HCT116 (cell line): ENCODE measurements around the gene DGKG. TPM values are rescaled to one million over a fixed set of nuclear protein-coding genes. Genes with fewer than 3 reads are reported as not detected.

Experiments
- ATAC-seq: fragments of 200-7000 bp; cut with Tn5 transposase; 2 replicates; pipeline ENCODE4 v1.9.1; 2020; ENCODE audit warnings: mild to moderate bottlenecking, moderate library complexity
- BruUV-seq: library from RNA; stranded (reverse); fragments of 400-500 nt; replicated peaks from 2 replicates; lab custom pipeline; 2021; lab: Mats Ljungman, UMichigan
- CTCF ChIA-PET: fragments of 300-600 bp; sonication (Branson Sonifier 250); formaldehyde crosslinking; loops from one replicate; lab custom pipeline; 2021; ENCODE audit warnings: antibody characterized with exemption; lab: Charles Lee
- POLR2A ChIA-PET: fragments of 300-600, 350-600 bp; sonication (Branson Sonifier 250); formaldehyde crosslinking; loops from one replicate; lab custom pipeline; 2021; ENCODE audit warnings: antibody characterized with exemption; lab: Charles Lee
- RAD21 ChIA-PET, 2 experiments: fragments of 300-600 bp; sonication (Branson Sonifier 250); formaldehyde crosslinking; loops; one replicate each; lab custom pipeline; 2023; ENCODE audit warnings: low total read pairs in 2 of 2; ENCODE audit not compliant: uncharacterized antibody in 2 of 2, unreplicated experiment in 2 of 2, low non-redundant PET in 1 of 2; lab: Charles Lee
- DNase-seq: peaks from one replicate; pipeline ENCODE4 v3.0.0-alpha.2; 2010; ENCODE audit warnings: low read depth, low spot score
- H2AFZ ChIP-seq: fragments of 200-600 bp; shearing (Covaris generic), sonication (generic); 2 replicates; pipeline ENCODE4 v1.6.1; 2017; ENCODE audit warnings: low read depth, mixed run types, mixed read lengths, antibody characterized with exemption, low read length; ENCODE audit not compliant: poor library complexity, severe bottlenecking
- H3K27ac ChIP-seq: 2 replicates; pipeline ENCODE4 v1.5.1; 2012; ENCODE audit warnings: low read depth, low read length
- H3K27me3 ChIP-seq: fragments of 200-600 bp; sonication (generic); 2 replicates; pipeline ENCODE4 v1.6.1; 2016; ENCODE audit warnings: mixed run types, low read length, mixed read lengths; ENCODE audit not compliant: insufficient read depth
- H3K36me3 ChIP-seq, 2 experiments: fragments of 200-500 bp in 1 of 2; fragments of 200-600 bp in 1 of 2; sonication (Bioruptor generic) in 1 of 2; sonication (generic) in 1 of 2; 2 replicates each; pipeline versions ENCODE4 v1.5.1 to v1.6.1; 2014 to 2016; ENCODE audit warnings: low read length in 2 of 2, inconsistent platforms in 1 of 2, mixed read lengths in 1 of 2, mixed run types in 1 of 2; ENCODE audit not compliant: insufficient read depth in 2 of 2, control insufficient read depth in 1 of 2
- H3K4me1 ChIP-seq, 2 experiments: fragments of 200-600 bp in 1 of 2; sonication (generic) in 1 of 2; 2 replicates each; pipeline versions ENCODE4 v1.5.1 to v1.6.1; 2012 to 2017; ENCODE audit warnings: low read length in 2 of 2, inconsistent platforms in 1 of 2, mild to moderate bottlenecking in 1 of 2, mixed read lengths in 1 of 2, mixed run types in 1 of 2, moderate library complexity in 1 of 2; ENCODE audit not compliant: insufficient read depth in 2 of 2, control insufficient read depth in 1 of 2
- H3K4me2 ChIP-seq: fragments of 200-600 bp; sonication (generic); 2 replicates; pipeline ENCODE4 v1.6.1; 2017; ENCODE audit warnings: mixed run types, low read length, mixed read lengths
- H3K4me3 ChIP-seq, 2 experiments: fragments of 200-600 bp in 1 of 2; sonication (generic) in 1 of 2; replicated peaks in 1 of 2; 2 replicates each; pipeline ENCODE4 v1.5.1; 2011 to 2016; ENCODE audit warnings: low read length in 2 of 2, control low read depth in 1 of 2, low read depth in 1 of 2, mild to moderate bottlenecking in 1 of 2, mixed read lengths in 1 of 2, mixed run types in 1 of 2
- H3K79me2 ChIP-seq: fragments of 200-600 bp; sonication (generic); 2 replicates; pipeline ENCODE4 v1.6.1; 2017; ENCODE audit warnings: mild to moderate bottlenecking, mixed run types, low read length, moderate library complexity, mixed read lengths; ENCODE audit not compliant: insufficient read depth
- H3K9ac ChIP-seq: fragments of 200-600 bp; sonication (generic); 2 replicates; pipeline ENCODE4 v1.6.1; 2016; ENCODE audit warnings: low read length, mixed read lengths
- H3K9me2 ChIP-seq: fragments of 200-600 bp; sonication (generic), shearing (Covaris generic); 2 replicates; pipeline ENCODE4 v1.6.1; 2017; ENCODE audit warnings: mixed run types, mild to moderate bottlenecking, moderate library complexity; ENCODE audit not compliant: insufficient read depth
- H3K9me3 ChIP-seq, 2 experiments: fragments of 200-500 bp in 1 of 2; fragments of 200-600 bp in 1 of 2; sonication (Bioruptor generic) in 1 of 2; sonication (generic) in 1 of 2; 2 replicates each; pipeline ENCODE4 v1.6.1; 2014 to 2017; ENCODE audit warnings: low read length in 2 of 2, mixed read lengths in 2 of 2, inconsistent platforms in 1 of 2, low read depth in 1 of 2, mild to moderate bottlenecking in 1 of 2, mixed run types in 1 of 2, moderate library complexity in 1 of 2; ENCODE audit not compliant: control insufficient read depth in 1 of 2, insufficient read depth in 1 of 2
- H4K20me1 ChIP-seq: fragments of 200-600 bp; sonication (generic), shearing (Covaris generic); 2 replicates; pipeline ENCODE4 v1.6.1; 2017; ENCODE audit warnings: mixed run types, mild to moderate bottlenecking, moderate library complexity; ENCODE audit not compliant: insufficient read depth
- ELF1 ChIP-seq: IDR thresholded peaks from 2 replicates; pipeline ENCODE4 v1.6.1; 2012; ENCODE audit warnings: low read depth, borderline replicate concordance
- EZH2 ChIP-seq: fragments of 200-600 bp; sonication (generic); IDR thresholded peaks from 2 replicates; pipeline ENCODE4 v1.6.1; 2017; ENCODE audit warnings: antibody characterized with exemption, mixed run types
- EZH2phosphoT487 ChIP-seq: fragments of 200-600 bp; IDR thresholded peaks from 2 replicates; pipeline ENCODE4 v1.6.1; 2018; ENCODE audit warnings: antibody characterized with exemption, borderline replicate concordance
- FOSL1 ChIP-seq: IDR thresholded peaks from 2 replicates; pipeline ENCODE4 v1.6.1; 2012; ENCODE audit warnings: low read depth
- JUND ChIP-seq: IDR thresholded peaks from 2 replicates; pipeline ENCODE4 v1.6.1; 2012
- POLR2A ChIP-seq: IDR thresholded peaks from 2 replicates; pipeline ENCODE4 v1.7.0; 2011; ENCODE audit warnings: borderline replicate concordance; ENCODE audit not compliant: insufficient read depth, insufficient read length; ENCODE audit errors: extremely low read depth
- POLR2AphosphoS5 ChIP-seq: IDR thresholded peaks from 2 replicates; pipeline ENCODE4 v1.6.1; 2011; ENCODE audit warnings: mild to moderate bottlenecking, low read depth, low read length, moderate library complexity
- RAD21 ChIP-seq: IDR thresholded peaks from 2 replicates; pipeline ENCODE4 v1.6.1; 2012; ENCODE audit warnings: low read depth, mild to moderate bottlenecking
- SIN3A ChIP-seq: IDR thresholded peaks from 2 replicates; pipeline ENCODE4 v1.6.1; 2012; ENCODE audit warnings: low read depth
- YY1 ChIP-seq: IDR thresholded peaks from 2 replicates; pipeline ENCODE4 v1.6.1; 2011; ENCODE audit warnings: low read length, low read depth, moderate library complexity, mild to moderate bottlenecking; ENCODE audit not compliant: insufficient replicate concordance; ENCODE audit errors: extremely low read depth
- ZFX ChIP-seq: fragments of 450-650 bp; IDR thresholded peaks from 2 replicates; pipeline ENCODE4 v1.6.1; 2017
- ZNF274 ChIP-seq: fragments of 200-500 bp; sonication (Bioruptor generic); IDR thresholded peaks from 2 replicates; pipeline ENCODE4 v1.6.1; 2014; ENCODE audit warnings: mild to moderate bottlenecking, low read depth, low read length, inconsistent platforms
- intact Hi-C: fragments of 100-400 bp; cut with micrococcal nuclease; formaldehyde crosslinking; loops from 2 replicates; pipeline ENCODE4 v1.10.0; 2022
- total RNA-seq: library from RNA; stranded (reverse); gene quantifications from one replicate; pipeline ENCODE4 v1.2.1, GENCODE V29; 2021; ENCODE audit not compliant: unreplicated experiment
- TF ChIP-seq, protein P1 (sequence below): IDR thresholded peaks from 2 replicates; pipeline ENCODE4 v1.6.1; 2012
- TF ChIP-seq, protein P2 (sequence below): IDR thresholded peaks from 2 replicates; pipeline ENCODE4 v1.6.1; 2012
- TF ChIP-seq, protein P3 (sequence below): IDR thresholded peaks from 2 replicates; pipeline ENCODE4 v1.6.1; 2011; ENCODE audit warnings: mild to moderate bottlenecking, low read length, moderate library complexity; ENCODE audit not compliant: insufficient replicate concordance; ENCODE audit errors: extremely low read depth

Gene DGKG
- total RNA-seq, 1 experiment from 2014 or later, result 4.8 TPM

DNA sequence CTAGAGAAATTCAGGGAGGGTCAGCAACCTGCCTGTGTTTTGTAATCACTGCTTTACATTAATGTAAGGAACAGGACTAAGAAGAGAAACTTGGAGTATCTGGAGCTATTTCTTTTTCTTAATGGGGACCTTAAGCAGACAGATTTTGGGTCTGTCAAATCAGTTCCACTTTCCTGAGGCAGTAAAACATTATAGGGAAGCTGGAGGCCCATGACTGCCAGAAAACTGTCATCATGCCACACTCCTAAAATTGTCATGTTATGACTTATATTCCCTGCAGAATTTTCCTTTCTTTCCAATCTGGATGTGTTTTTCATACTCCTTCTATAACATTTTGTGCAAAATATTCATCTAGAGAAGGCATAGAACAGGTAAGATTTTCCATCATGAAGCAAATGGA is 28.8 kb downstream of the DGKG start:
- intact Hi-C loops, result no loop called here
- peaks cover 86% of the 10 kb centered on the region for H3K27me3 ChIP-seq
- H3K36me3 ChIP-seq, result no peaks in the 10 kb centered on the region
- peaks cover 3% of the 10 kb centered on the region for H3K9me2 ChIP-seq
- no peak overlapping the region for H3K4me3 ChIP-seq
- H4K20me1 ChIP-seq, result no peaks in the 10 kb centered on the region
- H3K4me2 ChIP-seq, result no peak overlapping the region
- H2AFZ ChIP-seq, result no peak overlapping the region
- ChIA-PET POLR2A (no interaction called here), CTCF (no interaction called here), RAD21 (no interaction called here)
- no peaks in the 10 kb centered on the region for H3K79me2 ChIP-seq
- BruUV-seq, result no TSS peak
- H3K9me3 ChIP-seq, result no peaks in the 10 kb centered on the region
- H3K27ac ChIP-seq, result no peak overlapping the region
- DNase-seq (no peak), ATAC-seq (no peak)
- TF ChIP-seq FOSL1 (no peak), YY1 (no peak), RAD21 (no peak), EZH2 (no peak), POLR2A (no peak), SIN3A (no peak), ZFX (no peak), ZNF274 (no peak), ELF1 (no peak), POLR2AphosphoS5 (no peak), JUND (no peak), EZH2phosphoT487 (no peak)
- TF ChIP-seq, protein P1, sequence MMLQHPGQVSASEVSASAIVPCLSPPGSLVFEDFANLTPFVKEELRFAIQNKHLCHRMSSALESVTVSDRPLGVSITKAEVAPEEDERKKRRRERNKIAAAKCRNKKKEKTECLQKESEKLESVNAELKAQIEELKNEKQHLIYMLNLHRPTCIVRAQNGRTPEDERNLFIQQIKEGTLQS, result no peak
- TF ChIP-seq, protein P2, sequence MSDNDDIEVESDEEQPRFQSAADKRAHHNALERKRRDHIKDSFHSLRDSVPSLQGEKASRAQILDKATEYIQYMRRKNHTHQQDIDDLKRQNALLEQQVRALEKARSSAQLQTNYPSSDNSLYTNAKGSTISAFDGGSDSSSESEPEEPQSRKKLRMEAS, result no peak
- TF ChIP-seq, protein P3, sequence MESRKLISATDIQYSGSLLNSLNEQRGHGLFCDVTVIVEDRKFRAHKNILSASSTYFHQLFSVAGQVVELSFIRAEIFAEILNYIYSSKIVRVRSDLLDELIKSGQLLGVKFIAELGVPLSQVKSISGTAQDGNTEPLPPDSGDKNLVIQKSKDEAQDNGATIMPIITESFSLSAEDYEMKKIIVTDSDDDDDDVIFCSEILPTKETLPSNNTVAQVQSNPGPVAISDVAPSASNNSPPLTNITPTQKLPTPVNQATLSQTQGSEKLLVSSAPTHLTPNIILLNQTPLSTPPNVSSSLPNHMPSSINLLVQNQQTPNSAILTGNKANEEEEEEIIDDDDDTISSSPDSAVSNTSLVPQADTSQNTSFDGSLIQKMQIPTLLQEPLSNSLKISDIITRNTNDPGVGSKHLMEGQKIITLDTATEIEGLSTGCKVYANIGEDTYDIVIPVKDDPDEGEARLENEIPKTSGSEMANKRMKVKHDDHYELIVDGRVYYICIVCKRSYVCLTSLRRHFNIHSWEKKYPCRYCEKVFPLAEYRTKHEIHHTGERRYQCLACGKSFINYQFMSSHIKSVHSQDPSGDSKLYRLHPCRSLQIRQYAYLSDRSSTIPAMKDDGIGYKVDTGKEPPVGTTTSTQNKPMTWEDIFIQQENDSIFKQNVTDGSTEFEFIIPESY, result no peak
- TF ChIP-seq, all 23 proteins: peak for 0
- H3K9ac ChIP-seq, result no peak overlapping the region
- H3K4me1 ChIP-seq, result no peaks in the 10 kb centered on the region
